HepG2 (cell line): ENCODE data around the gene SNX15. TPM values are rescaled to one million over a fixed set of nuclear protein-coding genes. Genes with fewer than 3 reads are reported as not detected.

Source experiments
- AHR ChIP-seq: IDR thresholded peaks from 2 replicates; pipeline ENCODE4 v1.6.1; 2018; ENCODE audit warnings: missing genetic modification reagents, missing compliant biosample characterization
- DDIT3 ChIP-seq: sonication (generic); formaldehyde crosslinking; IDR thresholded peaks from 2 replicates; pipeline ENCODE4 v1.4.0; 2020; ENCODE audit warnings: mild to moderate bottlenecking, missing genetic modification reagents
- FOXK2 ChIP-seq: fragments of 450-650 bp; IDR thresholded peaks from 2 replicates; pipeline ENCODE4 v1.6.1; 2016
- MAF1 ChIP-seq: sonication (generic); formaldehyde crosslinking; IDR thresholded peaks from 2 replicates; pipeline ENCODE4 v1.5.0; 2020; ENCODE audit warnings: missing genetic modification reagents, borderline replicate concordance
- NCOA2 ChIP-seq: sonication (generic); formaldehyde crosslinking; IDR thresholded peaks from 2 replicates; pipeline ENCODE4 v1.8.0; 2022; ENCODE audit warnings: inconsistent platforms
- PAWR ChIP-seq: sonication (generic); formaldehyde crosslinking; IDR thresholded peaks from 2 replicates; pipeline ENCODE4 v1.4.0; 2020; ENCODE audit warnings: missing genetic modification reagents, mild to moderate bottlenecking, borderline replicate concordance
- PHF8 ChIP-seq: sonication (generic); formaldehyde crosslinking; IDR thresholded peaks from 2 replicates; pipeline ENCODE4 v1.5.0; 2020; ENCODE audit warnings: missing genetic modification reagents
- SAP130 ChIP-seq: IDR thresholded peaks from 2 replicates; pipeline ENCODE4 v1.6.1; 2016; ENCODE audit warnings: low read depth
- SIX1 ChIP-seq: sonication (generic); formaldehyde crosslinking; IDR thresholded peaks from 2 replicates; pipeline ENCODE4 v1.4.0; 2020; ENCODE audit warnings: missing genetic modification reagents, borderline replicate concordance
- SNAI1 ChIP-seq: sonication (generic); formaldehyde crosslinking; IDR thresholded peaks from 2 replicates; pipeline ENCODE4 v1.5.0; 2020; ENCODE audit warnings: mild to moderate bottlenecking, missing genetic modification reagents, borderline replicate concordance
- SUZ12 ChIP-seq: fragments of 150-350 bp; IDR thresholded peaks from 2 replicates; pipeline ENCODE4 v1.6.1; 2014; ENCODE audit warnings: low read depth, low read length
- U2AF1 ChIP-seq: fragments of 200-400 bp; formaldehyde crosslinking; optimal IDR thresholded peaks from 2 replicates; pipeline ENCODE3; 2017; ENCODE audit warnings: mild to moderate bottlenecking, low read depth, low read length
- YY1 ChIP-seq: IDR thresholded peaks from 2 replicates; pipeline ENCODE4 v1.6.1; 2011; ENCODE audit warnings: low read length, low read depth, moderate library complexity, mild to moderate bottlenecking; ENCODE audit not compliant: insufficient read depth, insufficient replicate concordance
- ZBED4 ChIP-seq: sonication (generic); formaldehyde crosslinking; IDR thresholded peaks from 2 replicates; pipeline ENCODE4 v1.4.0; 2020; ENCODE audit warnings: missing genetic modification reagents, borderline replicate concordance
- ZFP36L1 ChIP-seq: sonication (generic); formaldehyde crosslinking; IDR thresholded peaks from 2 replicates; pipeline ENCODE4 v1.8.0; 2022; ENCODE audit warnings: mild to moderate bottlenecking, missing genetic modification reagents, moderate library complexity
- ZNF10 ChIP-seq: sonication (generic); formaldehyde crosslinking; IDR thresholded peaks from 2 replicates; pipeline ENCODE4 v1.4.0; 2020; ENCODE audit warnings: mild to moderate bottlenecking, low read depth, missing genetic modification reagents, borderline replicate concordance
- ZNF367 ChIP-seq: sonication (generic); formaldehyde crosslinking; IDR thresholded peaks from 2 replicates; pipeline ENCODE4 v1.4.0; 2020; ENCODE audit warnings: missing genetic modification reagents, borderline replicate concordance
- ZNF710 ChIP-seq: sonication (generic); formaldehyde crosslinking; IDR thresholded peaks from 2 replicates; pipeline ENCODE4 v1.5.0; 2020; ENCODE audit warnings: mild to moderate bottlenecking, missing genetic modification reagents, borderline replicate concordance
- ZNF83 ChIP-seq: sonication (generic); formaldehyde crosslinking; IDR thresholded peaks from 2 replicates; pipeline ENCODE4 v1.4.0; 2020; ENCODE audit warnings: missing genetic modification reagents, mild to moderate bottlenecking, borderline replicate concordance
- ZNF839 ChIP-seq: sonication (generic); formaldehyde crosslinking; IDR thresholded peaks from 2 replicates; pipeline ENCODE4 v1.4.0; 2020; ENCODE audit warnings: missing genetic modification reagents, mild to moderate bottlenecking, borderline replicate concordance
- ZXDC ChIP-seq: sonication (generic); formaldehyde crosslinking; IDR thresholded peaks from 2 replicates; pipeline ENCODE4 v1.5.0; 2020; ENCODE audit warnings: mild to moderate bottlenecking, missing genetic modification reagents
- polyA plus RNA-seq, 8 experiments: library from polyadenylated mRNA; depleted of rRNA in 3 of 8; stranded (reverse) in 7 of 8; unstranded in 1 of 8; fragments of >200 nt; fragmentation: Illumina TruSeq in 4 of 8; extraction: Trizol in 4 of 8; gene quantifications; 2 replicates each; pipeline versions ENCODE4 v1.2.1 to v1.2.3, GENCODE V29; 2011 to 2016; ENCODE audit warnings: low read depth in 4 of 8, missing spikeins in 1 of 8, mixed read lengths in 1 of 8; ENCODE audit not compliant: insufficient read depth in 1 of 8
- total RNA-seq, 5 experiments: library from RNA; depleted of rRNA; stranded (reverse); fragments of >200 nt; fragmentation: Illumina TruSeq; extraction: Trizol; gene quantifications; 2 replicates each; pipeline ENCODE4 v1.2.3, GENCODE V29; 2016; ENCODE audit warnings: low read depth in 1 of 5

Gene SNX15
- total and polyA plus RNA-seq, 2 of the 13 experiments (the other 11 are each of a cell fraction or from before 2014, with no cell fraction given): 19.1 to 22.6 TPM

- TF ChIP-seq SNAI1 (CRISPR knock-in tag) (no peak; the same call in 1 of the 2 replicates), SUZ12 (no peak), ZNF367 (CRISPR knock-in tag) (peak; percentile 98), YY1 (peak; percentile 12), MAF1 (CRISPR knock-in tag) (no peak), ZNF83 (CRISPR knock-in tag) (0 out of 2 replicates have a peak, but pooled peaks have one; percentile 43), U2AF1 (no peak), SAP130 (CRISPR knock-in tag) (peak; percentile 94), ZFP36L1 (peak; percentile 37; the same call in 1 of the 2 replicates), NCOA2 (CRISPR knock-in tag) (peak; percentile 68; the same call in 1 of the 2 replicates), PAWR (CRISPR knock-in tag) (no peak), DDIT3 (no peak), SIX1 (CRISPR knock-in tag) (peak; percentile 16; the same call in 1 of the 2 replicates), ZNF10 (CRISPR knock-in tag) (no peak), FOXK2 (no peak), ZBED4 (CRISPR knock-in tag) (peak; percentile 74; the same call in 1 of the 2 replicates), ZXDC (CRISPR knock-in tag) (peak; percentile 68; the same call in 1 of the 2 replicates), ZNF710 (peak; percentile 69), ZNF839 (CRISPR knock-in tag) (0 out of 2 replicates have a peak, but pooled peaks have one; percentile 25), AHR (no peak), PHF8 (peak; percentile 65)
These were observed 30.4 kb upstream of the SNX15 start, which contains the start of gene BATF2 (continued) for GRCh38 chr11:64996710-64997380.
